Activated CD4-positive, CD25-positive, alpha-beta regulatory T cell treated with anti-CD3 and anti-CD28 coated beads, Interleukin-2, amount 50 U/mL, for 16 hours (primary cell): ENCODE measurements around the gene GCNA.

Source experiments
- DNase-seq: peaks from one replicate; pipeline ENCODE4 v3.0.0-alpha.2; 2020; ENCODE audit warnings: low read depth, low spot score

The GCNA gene, protein sequence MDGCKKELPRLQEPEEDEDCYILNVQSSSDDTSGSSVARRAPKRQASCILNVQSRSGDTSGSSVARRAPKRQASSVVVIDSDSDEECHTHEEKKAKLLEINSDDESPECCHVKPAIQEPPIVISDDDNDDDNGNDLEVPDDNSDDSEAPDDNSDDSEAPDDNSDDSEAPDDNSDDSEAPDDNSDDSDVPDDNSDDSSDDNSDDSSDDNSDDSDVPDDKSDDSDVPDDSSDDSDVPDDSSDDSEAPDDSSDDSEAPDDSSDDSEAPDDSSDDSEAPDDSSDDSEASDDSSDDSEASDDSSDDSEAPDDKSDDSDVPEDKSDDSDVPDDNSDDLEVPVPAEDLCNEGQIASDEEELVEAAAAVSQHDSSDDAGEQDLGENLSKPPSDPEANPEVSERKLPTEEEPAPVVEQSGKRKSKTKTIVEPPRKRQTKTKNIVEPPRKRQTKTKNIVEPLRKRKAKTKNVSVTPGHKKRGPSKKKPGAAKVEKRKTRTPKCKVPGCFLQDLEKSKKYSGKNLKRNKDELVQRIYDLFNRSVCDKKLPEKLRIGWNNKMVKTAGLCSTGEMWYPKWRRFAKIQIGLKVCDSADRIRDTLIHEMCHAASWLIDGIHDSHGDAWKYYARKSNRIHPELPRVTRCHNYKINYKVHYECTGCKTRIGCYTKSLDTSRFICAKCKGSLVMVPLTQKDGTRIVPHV

DNA sequence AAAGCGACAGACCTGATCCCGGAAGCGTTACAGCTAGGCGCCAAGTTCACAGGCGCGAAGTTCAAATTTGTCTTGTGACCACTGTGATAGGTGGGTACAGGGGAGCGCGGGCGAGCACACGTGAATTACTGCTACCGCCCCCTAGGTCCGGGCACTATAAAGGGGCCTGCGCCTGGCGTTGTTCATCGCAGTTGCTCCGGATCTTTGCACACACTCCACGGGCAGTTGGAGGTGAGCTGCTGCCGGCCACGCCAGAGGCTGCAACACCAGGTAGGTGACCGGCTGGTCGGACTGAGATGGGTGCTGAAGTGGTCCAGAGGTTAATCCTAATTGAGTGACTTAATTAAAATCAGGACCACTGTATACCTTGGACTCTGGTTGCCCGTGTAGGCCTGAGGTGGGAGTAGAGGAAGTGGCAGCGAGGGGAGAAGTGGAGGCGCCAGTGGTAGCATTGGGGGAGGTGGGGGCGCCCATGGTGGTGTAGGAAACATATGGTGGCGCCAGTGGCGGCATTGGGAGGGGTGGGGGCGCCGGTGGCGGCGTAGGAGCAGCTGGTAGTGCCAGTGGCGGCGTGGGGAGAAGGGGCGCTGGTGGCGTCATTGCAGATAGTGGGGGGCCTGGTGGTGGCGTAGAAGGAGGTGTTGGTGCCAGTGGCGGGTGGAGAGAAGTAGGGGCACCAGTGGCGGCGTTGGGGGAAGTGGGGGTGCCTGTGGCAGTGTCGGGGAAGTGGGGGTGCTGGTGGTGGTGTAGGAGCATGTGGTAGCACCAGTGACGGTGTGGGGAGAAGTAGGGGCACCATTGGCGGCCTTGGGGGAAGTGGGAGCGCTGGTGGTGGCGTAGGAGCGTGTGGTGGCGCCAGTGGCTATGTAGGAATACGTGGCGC lies at the start of gene GCNA:
TSS of gene GCNA (plus strand) at position 185 of the 883 bp plus-strand sequence. CDS start 2,385 bp downstream, outside the sequence.
- no peak for DNase-seq

DNA sequence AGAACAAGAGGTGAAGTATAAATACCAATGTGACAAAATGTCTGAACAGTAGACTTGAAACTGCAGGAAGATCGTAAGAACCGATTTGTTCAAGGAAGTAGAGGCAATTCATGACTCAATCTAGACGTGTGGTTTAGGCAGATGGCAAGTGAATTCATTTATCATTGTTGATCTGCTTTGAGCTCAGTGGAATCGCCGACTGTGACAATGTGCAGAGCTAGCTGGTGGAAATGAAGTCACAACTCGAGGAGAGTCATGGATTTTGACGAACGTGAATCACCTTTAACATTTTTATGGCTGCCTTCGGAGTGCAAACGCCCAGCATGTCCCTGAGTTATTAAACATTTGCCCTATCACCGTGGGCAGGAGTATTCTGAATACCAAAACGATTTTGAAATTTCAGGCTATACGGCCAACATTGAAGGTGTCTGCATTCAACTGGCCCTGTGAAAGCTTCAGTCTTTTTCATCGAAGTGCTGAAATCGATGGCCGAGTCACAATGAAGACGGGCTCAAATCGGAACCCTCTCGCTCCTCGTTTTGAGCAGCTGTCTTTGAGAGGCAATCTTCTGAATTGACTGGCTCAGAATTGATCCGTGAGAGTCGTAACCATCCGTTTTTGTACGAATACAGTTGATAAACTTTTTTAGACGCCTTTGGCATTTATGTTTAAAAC lies 46.0 kb upstream of the GCNA start:
- DNase-seq, result peak; percentile 19

DNA sequence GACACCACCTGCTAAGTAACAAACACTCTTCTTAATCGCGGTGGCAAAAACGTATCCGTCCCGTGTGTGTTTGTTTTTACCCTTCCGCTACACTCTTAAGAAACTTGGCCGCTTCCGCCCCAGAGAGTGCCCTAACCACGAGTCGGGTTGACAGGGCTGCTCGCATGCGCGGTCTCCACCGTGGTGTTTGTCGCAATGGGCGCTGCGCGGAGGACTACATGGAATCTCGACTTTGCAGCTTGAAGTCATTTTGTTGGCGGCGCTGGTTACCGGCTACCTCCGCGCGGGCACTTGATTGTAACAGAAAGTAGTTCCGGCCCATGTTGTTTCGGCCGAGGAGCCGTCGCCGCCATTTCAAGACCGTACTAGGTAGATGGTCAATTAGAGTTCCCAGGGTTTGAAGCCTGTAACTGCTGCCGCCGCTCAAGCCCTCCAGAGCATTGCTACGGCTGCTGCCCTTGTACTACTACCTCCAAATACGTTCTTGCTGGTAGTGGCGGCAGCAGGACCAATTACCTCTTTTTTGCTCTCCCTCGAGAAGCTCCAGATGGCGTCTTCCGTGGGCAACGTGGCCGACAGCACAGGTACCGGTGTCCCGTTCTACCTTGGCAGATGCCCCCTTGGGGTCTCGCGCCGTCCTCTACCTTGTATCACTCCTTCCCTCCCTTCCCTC lies 45.3 kb upstream of the GCNA start, which contains the start of gene OGT:
TSS of gene OGT (plus strand) at position 352 of the 673 bp plus-strand sequence. CDS start at position 548, 196 bp downstream.
- DNase-seq, result peak; percentile 86

DNA sequence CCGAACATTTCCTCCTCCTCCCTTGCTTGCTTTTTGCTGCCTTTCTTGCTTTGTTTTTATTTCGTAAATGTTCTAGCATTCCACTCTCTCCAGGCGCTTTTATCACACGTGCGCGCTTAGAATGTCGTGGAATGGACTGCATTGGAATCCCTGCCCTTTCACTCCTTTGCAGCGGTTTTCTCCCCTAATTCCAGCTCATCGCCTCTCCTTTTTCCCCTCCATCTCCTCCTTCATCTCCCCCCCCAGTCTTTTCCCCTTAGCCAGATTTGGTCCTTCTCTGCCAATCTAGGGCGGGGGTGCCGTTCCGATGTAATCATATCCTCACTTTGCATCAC lies 44.8 kb upstream of the GCNA start:
- DNase-seq, result peak; percentile 5

DNA sequence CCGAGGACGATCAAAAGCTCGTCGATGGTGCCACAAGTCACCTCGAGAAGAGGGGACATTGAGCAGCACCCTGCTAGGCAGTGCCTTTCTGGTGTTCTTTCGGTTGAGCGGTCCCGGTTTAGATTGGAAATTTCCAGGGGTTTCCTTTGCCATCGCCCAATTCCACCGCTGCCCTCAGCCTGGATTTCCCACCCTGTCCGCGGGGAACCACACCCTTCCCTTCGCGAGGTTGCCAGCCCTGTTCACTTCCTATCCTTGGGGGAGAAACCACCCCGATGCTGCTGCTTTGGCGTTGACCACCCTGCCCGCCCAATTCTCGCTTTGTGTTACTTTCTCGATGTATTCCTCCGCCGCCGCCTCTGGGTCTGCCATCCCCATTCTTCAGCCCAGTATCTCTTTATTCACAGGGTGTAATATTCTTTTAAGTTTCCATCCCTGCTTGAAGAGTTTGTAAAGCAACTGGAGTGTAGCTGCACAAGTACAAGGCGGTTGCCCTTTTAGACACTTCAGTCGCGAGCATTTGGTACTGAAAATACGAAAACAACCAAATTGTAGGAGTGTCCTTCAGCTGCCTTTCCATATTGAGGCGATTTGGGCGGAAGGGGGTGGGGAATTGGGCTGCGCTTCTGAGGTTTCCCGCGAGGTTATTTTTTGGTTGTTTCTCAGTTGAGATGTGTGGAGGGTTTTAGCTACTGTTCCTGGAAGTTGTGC lies 44.2 kb upstream of the GCNA start:
- DNase-seq, result peak; percentile 18

DNA sequence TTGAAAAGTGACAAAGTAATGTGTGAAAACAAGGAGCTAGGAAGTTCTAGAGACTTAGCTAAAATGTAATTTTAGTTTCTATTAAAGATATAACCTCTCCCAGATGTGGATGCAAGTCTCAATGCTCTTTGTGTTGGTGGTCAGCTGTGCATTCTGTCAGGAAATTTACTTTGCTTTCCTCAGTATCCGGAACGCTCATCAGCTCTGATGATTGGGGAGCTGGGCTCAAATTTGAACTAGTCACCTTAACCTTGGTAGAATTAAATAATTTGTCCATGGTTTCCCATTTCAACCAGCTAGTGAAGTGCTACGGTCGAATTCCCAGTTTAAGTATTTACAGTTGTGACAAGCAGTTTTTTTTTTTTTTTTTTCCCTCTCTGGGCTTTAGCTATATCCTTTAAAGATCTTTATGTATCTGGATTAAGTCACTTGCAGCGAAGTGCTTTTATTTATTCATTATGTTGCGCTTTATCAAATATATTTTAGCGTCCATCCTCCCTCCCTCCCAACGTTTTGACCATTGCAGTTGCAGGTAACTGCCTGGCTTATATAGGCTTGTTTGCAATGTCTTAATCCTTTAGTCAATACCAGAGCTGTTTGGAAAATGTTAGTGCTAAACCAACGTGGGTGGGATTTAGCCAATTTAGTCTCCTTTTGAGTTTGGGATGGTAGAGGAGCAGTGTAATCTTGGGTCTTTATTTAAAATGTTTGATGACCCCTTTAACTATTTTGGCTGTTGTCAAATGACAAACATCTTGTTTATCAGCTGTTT lies 43.3 kb upstream of the GCNA start:
- no peak for DNase-seq

DNA sequence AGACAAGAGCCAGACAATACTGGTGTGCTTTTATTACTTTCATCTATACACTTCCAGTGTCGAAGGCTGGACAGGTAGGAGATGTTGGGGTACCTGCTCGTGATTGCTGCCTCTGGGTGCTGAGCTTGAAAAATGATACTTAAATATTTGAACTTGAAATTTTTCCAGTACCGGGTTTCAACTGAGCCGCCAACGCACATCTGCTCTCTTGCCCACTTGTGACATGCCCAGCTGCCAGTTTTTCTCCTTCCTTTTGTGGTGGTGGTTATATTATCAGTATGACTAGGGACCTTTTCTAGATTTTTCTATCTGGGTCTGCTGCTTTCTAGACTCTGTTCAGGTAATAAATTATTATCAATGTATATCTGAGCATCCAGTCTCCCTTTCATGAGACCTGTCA lies 42.0 kb upstream of the GCNA start:
- DNase-seq, result no peak

DNA sequence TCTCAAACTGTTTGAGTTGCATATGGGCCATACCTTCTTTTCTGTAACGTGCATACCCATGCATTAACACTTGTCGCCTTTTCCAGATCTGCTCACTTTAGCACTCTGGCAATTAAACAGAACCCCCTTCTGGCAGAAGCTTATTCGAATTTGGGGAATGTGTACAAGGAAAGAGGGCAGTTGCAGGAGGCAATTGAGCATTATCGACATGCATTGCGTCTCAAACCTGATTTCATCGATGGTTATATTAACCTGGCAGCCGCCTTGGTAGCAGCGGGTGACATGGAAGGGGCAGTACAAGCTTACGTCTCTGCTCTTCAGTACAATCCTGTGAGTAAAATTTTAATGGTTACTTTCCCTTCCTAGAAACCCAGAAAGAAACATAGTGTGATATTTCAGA lies 40.5 kb upstream of the GCNA start:
- DNase-seq, result no peak

DNA sequence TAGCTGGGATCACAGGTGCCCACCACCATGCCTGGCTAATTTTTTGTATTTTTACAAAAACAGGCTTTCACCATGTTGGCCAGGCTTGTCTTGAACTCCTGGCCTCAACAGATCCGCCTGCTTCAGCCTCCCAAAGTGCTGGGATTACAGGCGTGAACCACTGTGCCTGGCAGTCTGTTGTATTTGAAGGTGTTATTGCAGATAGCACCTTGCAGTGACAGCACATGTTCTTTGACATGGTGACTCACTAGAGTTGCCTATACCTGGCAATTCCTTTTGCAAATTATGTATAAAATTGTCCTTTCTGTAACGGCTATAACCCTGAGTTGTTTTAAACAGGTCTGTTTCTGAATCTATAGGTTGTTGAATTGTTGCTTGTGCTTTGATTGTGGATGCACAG lies 37.4 kb upstream of the GCNA start:
- DNase-seq, result no peak

DNA sequence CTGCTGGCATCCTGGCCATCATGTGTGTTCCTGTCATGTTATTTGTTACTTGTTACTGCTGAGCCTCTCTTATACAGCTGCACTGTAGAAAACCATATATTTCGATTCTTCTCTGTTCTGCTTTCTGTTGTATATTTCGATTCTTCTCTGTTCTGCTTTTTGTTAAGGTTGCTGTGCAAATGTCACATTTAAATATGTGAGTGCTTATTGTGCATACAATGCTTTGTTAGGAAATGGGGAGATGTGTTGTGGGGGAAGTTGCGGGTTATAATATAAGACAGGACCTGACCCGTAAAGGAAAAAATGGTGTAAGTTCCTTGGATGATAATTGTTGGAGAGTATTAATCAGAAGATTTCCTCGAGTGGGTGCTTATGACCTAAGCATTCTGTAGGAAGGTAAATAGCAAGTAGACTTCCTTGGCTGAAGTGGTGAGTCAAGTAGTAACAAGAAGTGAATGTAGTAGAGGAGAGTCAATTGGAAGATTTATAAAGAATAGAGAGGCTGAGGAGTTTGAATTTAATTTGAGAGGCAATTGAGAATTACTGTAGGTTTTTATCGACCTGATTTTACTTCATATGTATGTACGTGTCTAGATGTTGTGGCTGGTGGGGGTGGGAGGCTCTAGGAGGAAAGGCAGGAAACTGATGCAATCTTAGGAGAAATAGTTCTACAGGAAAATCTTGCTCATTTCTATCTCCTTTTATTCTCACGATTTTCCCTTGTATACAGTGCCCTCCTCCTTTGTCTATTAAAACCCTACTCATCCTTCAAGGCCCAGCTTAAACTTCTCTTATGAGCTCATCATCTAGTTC lies 36.8 kb upstream of the GCNA start:
- no peak for DNase-seq

DNA sequence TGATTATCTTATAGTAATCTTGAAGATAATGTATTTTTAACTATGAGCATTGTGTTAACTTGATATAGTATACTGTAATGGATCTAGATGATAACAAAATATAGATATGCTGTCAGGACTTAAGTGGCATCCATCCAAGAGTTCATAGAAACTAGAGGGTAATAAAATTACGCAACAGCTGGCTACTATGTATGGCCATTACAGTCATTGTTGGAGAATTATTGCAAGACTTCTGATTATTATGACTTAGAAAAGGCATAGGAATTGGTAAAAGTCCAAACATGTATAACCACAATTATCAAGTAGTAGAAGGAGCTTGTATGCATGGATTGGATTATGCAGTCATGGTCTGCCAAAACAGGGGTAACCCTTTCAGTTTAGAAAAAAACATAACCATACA lies 35.8 kb upstream of the GCNA start:
- DNase-seq, result no peak

DNA sequence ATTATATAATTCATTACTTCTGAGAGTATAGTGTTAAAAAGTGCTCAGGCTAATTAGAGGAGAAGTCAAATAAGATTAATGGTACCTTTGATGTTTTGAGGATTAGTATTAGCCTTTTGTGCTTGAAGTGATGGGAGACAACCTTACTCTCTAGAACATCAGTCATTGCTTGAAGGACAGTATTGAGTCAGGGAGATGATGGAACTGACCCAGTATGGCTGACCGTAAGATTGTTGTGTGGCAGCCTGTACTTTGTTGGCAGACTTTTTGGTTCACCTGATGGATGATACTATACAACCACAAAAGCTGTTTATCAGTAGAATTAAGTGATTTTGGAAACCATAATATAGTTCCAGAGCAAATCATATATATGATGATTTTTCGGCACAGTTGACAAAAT lies 35.4 kb upstream of the GCNA start:
- DNase-seq, result no peak

DNA sequence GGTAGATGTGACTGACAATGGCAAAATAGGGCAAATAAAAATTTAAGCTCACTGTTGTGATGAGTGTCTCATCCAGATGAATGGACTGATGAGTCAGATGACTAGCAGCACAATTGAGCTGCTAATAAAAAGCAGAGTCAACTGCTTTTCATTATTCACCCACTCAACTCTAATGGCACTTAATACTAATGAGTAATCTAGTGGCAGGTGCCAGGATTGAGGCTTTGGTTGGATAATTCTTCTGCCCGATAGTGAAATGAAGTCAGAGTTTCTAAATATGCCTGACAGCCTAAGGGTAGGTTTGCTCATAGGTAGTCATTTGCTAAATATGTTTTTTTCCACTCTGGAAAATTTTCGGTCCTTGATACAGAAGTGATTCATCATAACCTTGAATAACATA lies 34.9 kb upstream of the GCNA start:
- no peak for DNase-seq

DNA sequence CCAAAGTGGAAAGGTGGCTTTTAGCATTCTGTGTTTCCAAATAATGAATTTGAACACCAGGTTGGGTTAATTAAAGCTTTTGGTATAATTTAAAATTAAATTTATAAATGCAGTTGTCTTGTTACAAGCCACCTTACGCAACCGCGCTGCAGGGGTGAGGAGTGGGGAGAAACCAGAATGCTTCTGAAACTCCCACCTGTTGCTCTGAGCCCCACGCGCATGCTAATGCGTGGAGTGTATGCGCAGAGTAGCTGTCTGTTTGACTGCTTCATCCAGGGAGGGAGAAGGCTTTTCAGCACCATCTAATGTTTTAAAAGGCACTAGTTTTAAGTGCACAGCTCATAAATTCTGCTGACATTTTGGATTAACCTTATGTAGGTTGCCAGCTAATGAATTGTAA lies 32.9 kb upstream of the GCNA start:
- no peak for DNase-seq

DNA sequence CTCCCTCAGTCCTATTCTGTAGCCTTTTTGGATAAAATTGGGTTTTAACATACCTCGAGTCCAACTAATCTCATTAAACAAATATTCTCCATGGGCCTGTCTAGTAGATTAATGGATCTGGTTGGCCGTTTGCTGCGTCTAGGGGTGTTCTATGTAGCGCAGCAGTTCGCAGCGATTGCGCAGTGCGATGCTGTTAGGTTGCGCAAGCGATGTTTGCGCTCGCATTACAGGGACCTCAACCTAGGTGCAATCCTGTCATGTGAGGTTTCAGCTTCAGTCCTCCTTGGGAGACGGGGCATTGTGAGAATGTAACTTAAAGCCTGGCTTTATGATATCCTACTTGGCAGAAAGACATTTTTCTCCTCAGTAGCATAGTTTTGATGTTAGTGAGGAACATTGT lies 31.4 kb upstream of the GCNA start:
- DNase-seq, result no peak

DNA sequence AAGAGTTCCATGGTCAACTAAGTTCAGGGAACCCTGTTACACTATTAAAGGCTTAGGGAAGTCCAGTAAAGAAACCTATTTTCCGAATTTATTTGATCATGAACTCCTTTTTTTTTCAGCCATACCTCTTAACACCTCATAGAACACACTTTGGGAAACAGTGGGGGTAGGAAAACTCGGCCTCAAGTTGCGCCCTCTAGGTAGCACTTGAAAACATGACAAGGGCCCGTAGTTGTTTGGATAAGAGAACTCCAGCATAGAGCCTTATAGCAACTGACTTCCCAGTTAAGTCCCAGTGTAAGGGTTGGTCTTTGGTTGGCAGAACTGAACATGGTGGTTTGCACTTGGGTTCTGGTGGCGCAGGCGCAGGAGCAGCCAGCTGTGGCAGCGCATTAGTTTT lies 30.9 kb upstream of the GCNA start:
- DNase-seq, result no peak

DNA sequence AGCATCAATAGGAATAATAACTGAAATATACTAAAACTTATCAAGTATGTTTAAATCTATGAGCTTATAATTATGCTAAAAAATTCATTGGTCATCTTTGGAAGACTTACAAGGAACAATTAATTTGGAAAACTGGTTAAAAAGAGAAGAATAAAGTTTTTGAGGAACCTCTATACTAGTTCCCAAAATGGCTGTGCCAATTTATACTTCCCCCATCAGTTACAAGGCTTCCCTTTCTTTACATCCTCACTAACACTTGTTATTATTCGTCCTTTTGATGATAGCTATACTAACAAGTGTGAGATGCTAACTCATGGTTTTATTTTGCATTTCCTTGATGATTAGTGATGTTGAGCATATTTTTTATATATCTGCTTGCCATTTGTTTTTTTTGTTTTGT lies 28.3 kb upstream of the GCNA start:
- no peak for DNase-seq

DNA sequence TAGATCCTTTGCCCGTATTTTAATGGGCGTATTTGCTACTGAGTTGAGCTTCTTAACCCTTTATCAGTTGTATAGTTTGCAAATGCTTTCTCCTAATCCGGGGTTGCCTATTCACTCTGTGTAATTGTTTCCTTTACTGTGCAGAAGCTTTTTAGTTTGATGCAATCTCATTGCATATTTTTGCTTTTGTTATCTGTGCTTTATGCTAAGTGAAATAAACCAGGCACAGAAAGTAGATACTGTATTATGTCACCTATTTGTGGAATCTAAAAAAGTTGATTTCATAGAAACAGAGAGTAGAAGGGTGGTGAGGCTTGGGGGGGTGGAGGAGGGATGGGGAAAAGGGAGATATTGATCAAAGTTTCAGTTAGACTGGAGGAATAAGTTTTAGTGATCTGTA lies 27.7 kb upstream of the GCNA start:
- DNase-seq, result no peak

DNA sequence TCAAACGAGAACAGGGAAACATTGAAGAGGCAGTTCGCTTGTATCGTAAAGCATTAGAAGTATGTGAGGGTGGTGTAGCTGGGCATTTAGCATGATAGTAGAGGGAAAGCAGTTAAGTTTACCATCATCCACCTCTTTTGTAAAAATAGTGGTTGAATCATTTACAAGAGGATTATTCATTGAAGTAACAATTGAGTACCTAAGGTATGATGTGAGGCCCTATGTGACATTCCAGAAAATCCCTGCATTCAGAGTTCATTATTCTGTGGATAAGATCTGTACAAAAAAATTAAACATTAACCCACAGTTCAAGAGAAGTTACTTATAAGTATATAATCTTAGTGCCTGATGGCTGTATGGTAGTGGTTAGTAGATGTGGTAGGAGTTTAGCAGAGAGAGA lies 22.2 kb upstream of the GCNA start:
- no peak for DNase-seq
